SK-N-MC (cell line): Measurements from ENCODE around the gene DGKE.

Experiments
- DNase-seq: peaks from one replicate; pipeline ENCODE4 v3.0.0-alpha.2; 2011; ENCODE audit warnings: low read depth, low spot score
- H3K27ac ChIP-seq: fragments of 200-600 bp; sonication (generic); 2 replicates; pipeline ENCODE4 v1.5.1; 2016; ENCODE audit warnings: mixed run types
- H3K36me3 ChIP-seq: fragments of 200-600 bp; sonication (generic); 2 replicates; pipeline ENCODE4 v1.6.1; 2017; ENCODE audit warnings: antibody characterized with exemption, low read length, mixed read lengths; ENCODE audit not compliant: insufficient read depth
- H3K4me3 ChIP-seq: fragments of 200-600 bp; sonication (generic); 2 replicates; pipeline ENCODE4 v1.5.1; 2016
- H3K9ac ChIP-seq: fragments of 200-600 bp; sonication (generic); 2 replicates; pipeline ENCODE4 v1.8.0; 2017; ENCODE audit warnings: mixed run types, mixed read lengths; ENCODE audit not compliant: insufficient read length
- H3K9me3 ChIP-seq: fragments of 200-600 bp; sonication (generic); 2 replicates; pipeline ENCODE4 v1.6.1; 2017; ENCODE audit warnings: low read depth, mild to moderate bottlenecking, antibody characterized with exemption, low read length, moderate library complexity, mixed read lengths
- EZH2 ChIP-seq: fragments of 200-600 bp; sonication (generic); IDR thresholded peaks from one replicate; pipeline ENCODE4 v1.6.1; 2017; ENCODE audit warnings: antibody characterized with exemption
- FOXP2 ChIP-seq: optimal IDR thresholded peaks from 2 replicates; pipeline ENCODE3; 2011; ENCODE audit warnings: mild to moderate bottlenecking, moderate library complexity; ENCODE audit not compliant: insufficient read depth; ENCODE audit errors: extremely low read length, control extremely low read depth
- POLR2AphosphoS5 ChIP-seq: IDR thresholded peaks from 2 replicates; pipeline ENCODE4 v1.6.1; 2012; ENCODE audit warnings: mild to moderate bottlenecking, low read depth, low read length, borderline replicate concordance

Gene DGKE

DNA sequence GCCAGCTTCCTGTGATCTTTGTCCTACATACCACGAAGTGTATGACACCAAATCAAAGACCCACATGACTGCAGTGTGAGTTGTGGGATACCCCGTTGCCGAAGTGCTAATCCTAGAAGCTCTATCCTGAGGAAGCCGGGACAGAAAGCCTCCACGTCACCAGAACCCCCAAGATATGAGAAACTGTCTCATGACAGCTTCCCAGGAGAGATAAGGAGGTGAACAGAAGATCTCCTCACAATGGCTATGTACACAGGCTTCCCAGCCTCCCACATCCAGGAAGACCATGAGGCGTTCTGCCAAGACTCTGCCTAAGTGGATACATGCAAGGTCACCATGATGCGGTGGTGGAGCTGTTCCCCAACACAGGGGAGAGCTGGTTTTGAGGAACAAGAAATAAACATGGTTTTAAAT lies 42.8 kb downstream of the DGKE start:
- no peak for DNase-seq
- H3K9ac ChIP-seq, result no peak overlapping the region

DNA sequence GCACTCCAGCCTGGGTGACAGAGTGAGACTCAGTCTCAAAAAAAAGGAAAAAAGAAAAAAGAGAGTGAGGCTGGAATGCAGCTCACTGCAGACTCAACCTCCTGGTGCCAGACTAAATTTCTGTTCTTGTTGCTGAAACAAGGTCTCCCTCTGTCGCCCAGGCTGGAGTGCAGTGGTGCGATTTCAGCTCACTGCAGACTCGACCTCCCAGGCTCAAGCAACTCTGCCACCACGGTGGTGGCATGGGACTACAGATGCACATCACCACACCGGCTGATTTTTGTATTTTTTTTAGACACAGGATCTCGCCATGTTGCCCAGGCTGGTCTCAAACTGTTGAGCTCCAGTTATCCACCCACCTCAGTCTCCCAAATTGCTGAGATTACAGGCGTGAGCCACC lies 45.3 kb downstream of the DGKE start:
- no peak overlapping the region for H3K27ac ChIP-seq
- no peaks in the 10 kb centered on the region for H3K9me3 ChIP-seq
- no peak overlapping the region for H3K9ac ChIP-seq
- TF ChIP-seq FOXP2 (no peak), EZH2 (no peak), POLR2AphosphoS5 (no peak)
- no peaks in the 10 kb centered on the region for H3K36me3 ChIP-seq
- H3K4me3 ChIP-seq, result no peak overlapping the region
- DNase-seq, result no peak

More for the DNA sequence above, 42.8 kb downstream of the DGKE start:
- no peak overlapping the region for H3K4me3 ChIP-seq
- H3K27ac ChIP-seq, result no peak overlapping the region
- H3K9me3 ChIP-seq, result no peaks in the 10 kb centered on the region
- no peaks in the 10 kb centered on the region for H3K36me3 ChIP-seq
- TF ChIP-seq FOXP2, result no peak
- TF ChIP-seq EZH2, result no peak
- no peak for TF ChIP-seq POLR2AphosphoS5

DNA sequence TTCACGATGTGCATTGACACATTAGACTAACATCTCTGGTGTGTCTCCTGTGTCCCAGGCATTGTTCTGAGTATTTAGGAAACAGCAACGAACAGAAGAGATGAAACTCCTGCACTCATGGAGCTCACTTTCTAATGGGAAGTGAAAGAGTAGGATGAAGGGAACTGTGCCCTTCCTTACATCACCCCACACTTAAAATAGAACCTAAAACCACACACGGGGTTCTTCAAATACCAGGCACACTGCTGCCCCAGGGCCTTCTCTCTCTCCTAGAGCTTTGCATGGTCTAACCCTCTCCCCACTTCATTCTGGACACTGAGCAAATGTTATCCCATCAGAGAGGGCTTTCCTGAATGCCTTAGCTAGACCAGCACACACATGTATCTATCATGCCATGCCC lies 46.2 kb downstream of the DGKE start:
- no peak for DNase-seq
- H3K27ac ChIP-seq, result no peak overlapping the region
- no peak overlapping the region for H3K9ac ChIP-seq
- no peak overlapping the region for H3K4me3 ChIP-seq
- TF ChIP-seq EZH2, result no peak
- TF ChIP-seq POLR2AphosphoS5, result no peak
- TF ChIP-seq FOXP2, result no peak
- H3K36me3 ChIP-seq, result no peaks in the 10 kb centered on the region
- H3K9me3 ChIP-seq, result no peaks in the 10 kb centered on the region

GRCh38 chr17:56880571-56880970 lies 46.6 kb downstream of the DGKE start:
- no peak for DNase-seq
- TF ChIP-seq FOXP2, result no peak
- Histone ChIP-seq H3K27ac (no peak overlapping the region), H3K9me3 (no peaks in the 10 kb centered on the region), H3K4me3 (no peak overlapping the region), H3K9ac (no peak overlapping the region), H3K36me3 (no peaks in the 10 kb centered on the region)

GRCh38 chr17:56881685-56882295 lies 47.8 kb downstream of the DGKE start:
- no peak overlapping the region for H3K27ac ChIP-seq

GRCh38 chr17:56883616-56884015 lies 49.7 kb downstream of the DGKE start:
- Histone ChIP-seq H3K27ac (no peak overlapping the region), H3K4me3 (no peak overlapping the region), H3K9me3 (no peaks in the 10 kb centered on the region), H3K36me3 (no peaks in the 10 kb centered on the region; the same call in 1 of the 2 replicates), H3K9ac (no peak overlapping the region)
- TF ChIP-seq EZH2, result no peak
- TF ChIP-seq FOXP2, result no peak
- no peak for TF ChIP-seq POLR2AphosphoS5
- DNase-seq, result no peak

More at GRCh38 chr17:56881685-56882295, 47.8 kb downstream of the DGKE start:
- DNase-seq, result no peak
- Histone ChIP-seq H3K9ac (no peak overlapping the region), H3K36me3 (no peaks in the 10 kb centered on the region; the same call in 1 of the 2 replicates), H3K4me3 (no peak overlapping the region), H3K9me3 (no peaks in the 10 kb centered on the region)
- no peak for TF ChIP-seq POLR2AphosphoS5
- no peak for TF ChIP-seq FOXP2
- no peak for TF ChIP-seq EZH2

GRCh38 chr17:56884483-56885311 lies 50.7 kb downstream of the DGKE start:
- no peak for DNase-seq
- H3K4me3 ChIP-seq, result no peak overlapping the region

GRCh38 chr17:56885312-56885657 lies 51.3 kb downstream of the DGKE start:
- Histone ChIP-seq H3K9ac (no peak overlapping the region), H3K36me3 (no peaks in the 10 kb centered on the region; the same call in 1 of the 2 replicates), H3K4me3 (no peak overlapping the region), H3K9me3 (no peaks in the 10 kb centered on the region), H3K27ac (no peak overlapping the region)
- TF ChIP-seq EZH2 (no peak), POLR2AphosphoS5 (no peak), FOXP2 (no peak)
- no peak for DNase-seq

More at GRCh38 chr17:56884483-56885311, 50.7 kb downstream of the DGKE start:
- Histone ChIP-seq H3K36me3 (no peaks in the 10 kb centered on the region; the same call in 1 of the 2 replicates), H3K27ac (no peak overlapping the region), H3K9ac (no peak overlapping the region), H3K9me3 (no peaks in the 10 kb centered on the region)
- TF ChIP-seq FOXP2 (no peak), POLR2AphosphoS5 (no peak), EZH2 (no peak)
